WERI-Rb-1 (cell line): ENCODE measurements around the gene NCKAP1.
"Not testable (repeated sequence)": the region's sequence is repeated elsewhere in the genome, so short reads cannot be mapped to it uniquely, and the experiment has no call there.

ENCODE experiments used
- DNase-seq: peaks from one replicate; pipeline ENCODE4 v3.0.0-alpha.2; 2020
- H3K27ac ChIP-seq: fragments of 250-450 bp; sonication (Bioruptor Pico); 2 replicates; pipeline ENCODE4 v1.5.1; 2020; ENCODE audit warnings: mild to moderate bottlenecking, moderate library complexity
- H3K27me3 ChIP-seq: fragments of 250-450 bp; sonication (Bioruptor Pico); 2 replicates; pipeline ENCODE4 v1.5.1; 2021; ENCODE audit warnings: mild to moderate bottlenecking, low read depth, moderate library complexity; ENCODE audit not compliant: insufficient read depth, severe bottlenecking
- H3K36me3 ChIP-seq: fragments of 250-450 bp; sonication (Bioruptor Pico); 2 replicates; pipeline ENCODE4 v1.5.1; 2020; ENCODE audit warnings: mild to moderate bottlenecking, moderate library complexity
- H3K4me3 ChIP-seq: 2 replicates; pipeline ENCODE4 v1.5.1; 2011; ENCODE audit warnings: low read depth, mild to moderate bottlenecking, control low read depth, low read length
- H3K9me3 ChIP-seq: fragments of 250-450 bp; sonication (Bioruptor Pico); 2 replicates; pipeline ENCODE4 v1.5.1; 2021; ENCODE audit warnings: mild to moderate bottlenecking, moderate library complexity; ENCODE audit not compliant: severe bottlenecking
- TF ChIP-seq, protein P1 (sequence below): IDR thresholded peaks from 2 replicates; pipeline ENCODE4 v1.5.1; 2011; ENCODE audit warnings: low read depth, mild to moderate bottlenecking, control low read depth, inconsistent platforms, low read length

Gene NCKAP1

DNA sequence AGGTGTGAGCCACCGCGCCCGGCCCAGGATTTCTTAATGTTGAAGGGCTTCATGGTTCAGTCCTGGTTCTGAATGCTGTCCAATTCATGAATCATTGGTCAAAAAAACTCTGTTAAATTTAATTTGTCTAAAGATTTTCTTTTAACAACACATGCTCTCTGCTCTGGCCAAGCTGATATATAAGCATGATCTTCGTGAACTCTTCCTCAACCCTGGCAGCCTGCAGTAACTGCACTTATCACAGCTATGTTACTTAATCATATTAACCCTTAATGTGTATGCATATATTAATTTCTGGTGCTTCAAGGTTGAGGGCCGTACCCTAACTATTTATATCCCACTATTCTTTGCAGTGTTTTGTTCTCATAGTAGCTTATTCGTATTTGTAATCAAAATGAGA is 142.5 kb downstream of the NCKAP1 start:
- TF ChIP-seq, protein P1, sequence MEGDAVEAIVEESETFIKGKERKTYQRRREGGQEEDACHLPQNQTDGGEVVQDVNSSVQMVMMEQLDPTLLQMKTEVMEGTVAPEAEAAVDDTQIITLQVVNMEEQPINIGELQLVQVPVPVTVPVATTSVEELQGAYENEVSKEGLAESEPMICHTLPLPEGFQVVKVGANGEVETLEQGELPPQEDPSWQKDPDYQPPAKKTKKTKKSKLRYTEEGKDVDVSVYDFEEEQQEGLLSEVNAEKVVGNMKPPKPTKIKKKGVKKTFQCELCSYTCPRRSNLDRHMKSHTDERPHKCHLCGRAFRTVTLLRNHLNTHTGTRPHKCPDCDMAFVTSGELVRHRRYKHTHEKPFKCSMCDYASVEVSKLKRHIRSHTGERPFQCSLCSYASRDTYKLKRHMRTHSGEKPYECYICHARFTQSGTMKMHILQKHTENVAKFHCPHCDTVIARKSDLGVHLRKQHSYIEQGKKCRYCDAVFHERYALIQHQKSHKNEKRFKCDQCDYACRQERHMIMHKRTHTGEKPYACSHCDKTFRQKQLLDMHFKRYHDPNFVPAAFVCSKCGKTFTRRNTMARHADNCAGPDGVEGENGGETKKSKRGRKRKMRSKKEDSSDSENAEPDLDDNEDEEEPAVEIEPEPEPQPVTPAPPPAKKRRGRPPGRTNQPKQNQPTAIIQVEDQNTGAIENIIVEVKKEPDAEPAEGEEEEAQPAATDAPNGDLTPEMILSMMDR = no peak

DNA sequence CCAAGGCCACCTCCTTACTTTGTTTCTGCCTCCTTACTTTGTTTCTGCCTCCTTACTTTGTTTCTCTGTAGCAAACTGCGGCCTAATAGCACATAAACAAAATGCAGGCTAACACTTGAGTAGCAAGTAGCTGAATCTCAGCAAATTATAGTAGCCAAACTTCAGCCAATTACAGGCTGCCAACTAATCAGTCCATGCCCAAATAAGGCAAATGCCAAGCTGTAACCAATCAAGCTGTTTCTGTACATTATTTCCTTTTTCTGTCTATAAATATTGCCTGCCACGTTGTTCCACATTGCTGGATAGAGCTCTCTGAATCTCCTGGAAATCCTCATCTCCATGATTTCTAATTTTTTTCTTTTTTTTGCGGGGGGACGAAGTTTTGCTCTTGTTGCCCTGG is 143.1 kb downstream of the NCKAP1 start:
- DNase-seq = no peak
- TF ChIP-seq, protein P1 = no peak
- H3K27ac ChIP-seq = no peak overlapping the region
- H3K9me3 ChIP-seq = no peaks in the 10 kb centered on the region
- no peaks in the 10 kb centered on the region for H3K36me3 ChIP-seq
- H3K27me3 ChIP-seq = no peaks in the 10 kb centered on the region
- no peak overlapping the region for H3K4me3 ChIP-seq

More for the DNA sequence above, 142.5 kb downstream of the NCKAP1 start:
- H3K27me3 ChIP-seq = no peaks in the 10 kb centered on the region
- H3K9me3 ChIP-seq = no peaks in the 10 kb centered on the region
- H3K27ac ChIP-seq = no peak overlapping the region
- DNase-seq = no peak
- H3K4me3 ChIP-seq = no peak overlapping the region
- H3K36me3 ChIP-seq = no peaks in the 10 kb centered on the region

DNA sequence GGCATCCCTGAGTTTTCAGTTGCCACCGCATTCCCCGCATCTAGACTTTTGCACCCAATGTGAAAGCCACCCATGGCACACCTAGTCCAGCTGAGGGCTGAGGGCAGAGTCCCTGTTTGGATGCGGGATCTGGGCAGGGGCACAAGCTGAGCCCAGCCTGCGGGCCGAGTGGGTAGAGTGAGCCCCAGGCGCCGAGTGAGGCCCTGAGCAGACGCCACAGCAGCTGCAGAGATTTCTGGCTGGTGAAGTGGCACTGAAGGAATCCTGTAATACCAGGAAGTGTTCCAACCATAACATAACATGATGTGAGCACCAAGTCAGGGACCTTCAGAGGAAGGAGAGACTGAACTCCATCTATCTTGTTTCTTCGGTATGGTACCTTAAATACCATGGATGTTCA is 144.1 kb downstream of the NCKAP1 start:
- Histone ChIP-seq H3K9me3 (no peaks in the 10 kb centered on the region), H3K27me3 (no peaks in the 10 kb centered on the region), H3K36me3 (no peaks in the 10 kb centered on the region), H3K4me3 (no peak overlapping the region), H3K27ac (no peak overlapping the region)
- DNase-seq = no peak
- TF ChIP-seq, protein P1 = no peak

DNA sequence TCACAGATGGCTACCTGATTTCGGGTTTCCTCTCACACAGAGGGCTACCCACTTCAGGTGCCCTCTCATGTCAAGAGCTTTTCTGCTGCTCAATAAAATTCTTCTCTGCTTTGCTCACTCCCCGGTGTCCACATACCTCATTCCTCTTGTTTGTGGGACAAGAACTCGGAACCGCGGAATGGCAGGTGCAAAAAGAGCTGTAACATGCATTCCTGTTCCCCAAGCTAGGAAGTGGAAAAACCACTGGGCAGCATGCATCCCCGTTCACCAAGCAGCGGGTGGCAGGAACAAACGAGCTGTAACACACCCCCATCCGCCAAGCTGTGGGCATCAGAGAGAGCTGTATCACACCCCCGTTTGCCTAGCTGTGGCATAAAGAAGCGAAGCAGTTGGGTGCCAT is 144.6 kb downstream of the NCKAP1 start:
- TF ChIP-seq, protein P1 = no peak
- Histone ChIP-seq H3K36me3 (no peaks in the 10 kb centered on the region), H3K27me3 (no peaks in the 10 kb centered on the region), H3K9me3 (no peaks in the 10 kb centered on the region), H3K4me3 (no peak overlapping the region), H3K27ac (no peak overlapping the region)
- no peak for DNase-seq

DNA sequence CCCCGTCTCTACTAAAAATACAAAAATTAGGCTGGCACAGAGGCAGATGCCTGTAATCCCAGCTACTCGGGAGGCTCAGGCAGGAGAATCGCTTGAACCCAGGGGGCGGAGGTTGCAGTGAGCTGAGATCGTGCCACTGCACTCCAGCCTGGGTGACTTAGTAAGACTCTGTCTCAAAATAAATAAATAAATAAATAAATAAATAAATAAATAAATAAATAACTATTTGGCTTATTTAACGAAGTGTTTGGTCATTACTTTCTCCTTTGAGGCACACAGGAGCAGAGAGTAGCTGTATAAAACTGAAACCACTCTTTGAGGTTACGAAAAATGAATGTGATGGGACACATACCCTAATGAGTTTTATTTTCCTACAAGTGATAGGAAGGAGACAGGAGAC is 145.2 kb downstream of the NCKAP1 start:
- not testable (repeated sequence) for H3K27ac ChIP-seq, H3K36me3 ChIP-seq, H3K4me3 ChIP-seq, H3K9me3 ChIP-seq, H3K27me3 ChIP-seq, DNase-seq

DNA sequence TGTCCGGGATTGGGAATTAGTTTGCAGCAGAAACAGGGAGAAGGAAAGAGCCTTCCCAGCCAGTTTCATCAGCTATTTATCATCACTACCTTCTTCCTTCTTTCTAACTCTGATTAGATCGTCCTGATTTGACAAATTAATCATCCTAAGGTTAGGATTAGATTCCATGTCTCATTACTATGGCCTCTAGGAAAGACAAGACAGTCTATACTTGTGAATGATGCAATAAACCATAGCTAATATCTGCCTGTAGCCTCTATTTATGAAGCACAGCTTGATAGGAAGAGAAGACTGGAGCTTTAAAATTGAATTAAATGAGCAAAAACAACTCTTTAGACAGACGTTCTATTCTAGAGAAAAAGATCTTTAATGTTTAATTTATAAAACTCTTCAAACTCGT is 146.6 kb downstream of the NCKAP1 start:
- TF ChIP-seq, protein P1 = no peak
- H3K27ac ChIP-seq = no peak overlapping the region
- DNase-seq = no peak
- H3K36me3 ChIP-seq = no peaks in the 10 kb centered on the region
- no peak overlapping the region for H3K4me3 ChIP-seq
- H3K9me3 ChIP-seq = no peaks in the 10 kb centered on the region
- H3K27me3 ChIP-seq = no peaks in the 10 kb centered on the region
